A673 (cell line): ENCODE data around the gene EAF2. TPM values are rescaled to one million over a fixed set of nuclear protein-coding genes. Genes with fewer than 3 reads are reported as not detected.

Experiments
- BruUV-seq: library from RNA; stranded (reverse); fragments of 400-500 nt; replicated peaks from 2 replicates; lab custom pipeline; 2021; lab: Mats Ljungman, UMichigan
- CTCF ChIA-PET: fragments of 300-600 bp; sonication (Branson Sonifier 250); formaldehyde crosslinking; loops from one replicate; lab custom pipeline; 2022; ENCODE audit warnings: antibody characterized with exemption; lab: Charles Lee
- POLR2A ChIA-PET: fragments of 300-600 bp; sonication (Branson Sonifier 250); formaldehyde crosslinking; loops from one replicate; lab custom pipeline; 2022; ENCODE audit warnings: antibody characterized with exemption; ENCODE audit not compliant: low non-redundant PET; lab: Charles Lee
- DNase-seq: peaks from one replicate; pipeline ENCODE4 v3.0.0-alpha.2; 2015; ENCODE audit warnings: low spot score
- H3K27ac ChIP-seq: fragments of 200-600 bp; sonication (generic); 2 replicates; pipeline ENCODE4 v1.5.1; 2016; ENCODE audit warnings: mixed run types, low read depth, mild to moderate bottlenecking, mixed read lengths, antibody characterized with exemption, low read length; ENCODE audit not compliant: poor library complexity, severe bottlenecking
- H3K27me3 ChIP-seq: fragments of 200-600 bp; sonication (generic); replicated peaks from 2 replicates; pipeline ENCODE4 v1.6.1; 2017; ENCODE audit warnings: mixed run types, low read depth, mild to moderate bottlenecking, mixed read lengths, antibody characterized with exemption, low read length; ENCODE audit not compliant: insufficient read depth, poor library complexity
- H3K36me3 ChIP-seq: fragments of 200-600 bp; sonication (generic); 2 replicates; pipeline ENCODE4 v1.6.1; 2016; ENCODE audit warnings: mixed run types, mild to moderate bottlenecking, mixed read lengths, antibody characterized with exemption, low read length; ENCODE audit not compliant: insufficient read depth, poor library complexity, severe bottlenecking
- H3K4me1 ChIP-seq: fragments of 200-600 bp; sonication (generic); 2 replicates; pipeline ENCODE4 v1.6.1; 2017; ENCODE audit warnings: mixed run types, mild to moderate bottlenecking, mixed read lengths, antibody characterized with exemption, low read length; ENCODE audit not compliant: insufficient read depth, poor library complexity, severe bottlenecking
- H3K4me3 ChIP-seq: fragments of 200-600 bp; sonication (generic); 2 replicates; pipeline ENCODE4 v1.5.1; 2016; ENCODE audit warnings: low read depth, mixed run types, mild to moderate bottlenecking, mixed read lengths, low read length; ENCODE audit not compliant: poor library complexity, severe bottlenecking
- H3K9me3 ChIP-seq: fragments of 200-600 bp; sonication (generic); 2 replicates; pipeline ENCODE4 v1.6.1; 2016; ENCODE audit warnings: mixed run types, low read depth, mild to moderate bottlenecking, mixed read lengths, antibody characterized with exemption, low read length; ENCODE audit not compliant: poor library complexity, severe bottlenecking
- CTCF ChIP-seq: fragments of 300-800, 200-600 bp; sonication (generic); conservative IDR thresholded peaks from 2 replicates; pipeline ENCODE4 v1.5.1; 2017; ENCODE audit warnings: low read depth, mild to moderate bottlenecking, antibody characterized with exemption, low read length, moderate library complexity, mixed read lengths
- EZH2 ChIP-seq: fragments of 200-600 bp; sonication (generic); IDR thresholded peaks from 2 replicates; pipeline ENCODE4 v1.6.1; 2017; ENCODE audit warnings: borderline replicate concordance, low read depth, mild to moderate bottlenecking, mixed read lengths, antibody characterized with exemption, low read length; ENCODE audit not compliant: poor library complexity, severe bottlenecking
- intact Hi-C: fragments of 100-400 bp; cut with micrococcal nuclease; formaldehyde crosslinking; loops from one replicate; pipeline ENCODE4 v1.10.0; 2022; ENCODE audit not compliant: unreplicated experiment
- total RNA-seq: library from RNA; stranded (reverse); gene quantifications from 2 replicates; pipeline ENCODE4 v1.2.3, GENCODE V29; 2021

EAF2 gene
- total RNA-seq, 1 experiment from 2014 or later = 13.1 TPM

- Histone ChIP-seq H3K27me3 (no peaks in the 10 kb centered on the region), H3K27ac (no peak overlapping the region), H3K4me3 (no peak overlapping the region), H3K36me3 (no peaks in the 10 kb centered on the region), H3K4me1 (peaks cover 24% of the 10 kb centered on the region), H3K9me3 (no peaks in the 10 kb centered on the region)
- POLR2A ChIA-PET = no interaction called here
- DNase-seq = no peak
- no TSS peak for BruUV-seq
- no peak for TF ChIP-seq EZH2
- TF ChIP-seq CTCF = no peak
- CTCF ChIA-PET = no interaction called here
- intact Hi-C loops = no loop called here
These were observed 62.3 kb downstream of the EAF2 start for GRCh38 chr3:121897296-121897695.

GRCh38 chr3:121913305-121913990 lies 78.4 kb downstream of the EAF2 start:
- Histone ChIP-seq H3K4me1 (no peaks in the 10 kb centered on the region), H3K27ac (no peak overlapping the region), H3K4me3 (no peak overlapping the region), H3K27me3 (no peaks in the 10 kb centered on the region), H3K9me3 (no peaks in the 10 kb centered on the region), H3K36me3 (no peaks in the 10 kb centered on the region)
- BruUV-seq = no TSS peak
- no peak for TF ChIP-seq CTCF
- TF ChIP-seq EZH2 = no peak
- no peak for DNase-seq
- intact Hi-C loops = no loop called here
- POLR2A ChIA-PET = no interaction called here
- CTCF ChIA-PET = no interaction called here

- DNase-seq = no peak
- Histone ChIP-seq H3K27ac (no peak overlapping the region), H3K4me3 (no peak overlapping the region), H3K4me1 (no peaks in the 10 kb centered on the region), H3K36me3 (no peaks in the 10 kb centered on the region), H3K27me3 (no peaks in the 10 kb centered on the region), H3K9me3 (no peaks in the 10 kb centered on the region)
- BruUV-seq = no TSS peak
- TF ChIP-seq EZH2 (no peak), CTCF (no peak)
- ChIA-PET POLR2A (no interaction called here), CTCF (no interaction called here)
- intact Hi-C loops = no loop called here
These were observed 79.3 kb downstream of the EAF2 start for GRCh38 chr3:121914081-121914998.
